OCI-LY1 (cell line): ENCODE results near the gene TRIM68.

ENCODE experiments used
- H2AFZ ChIP-seq: fragments of 200-600 bp; sonication (generic), shearing (Covaris generic); 2 replicates; pipeline ENCODE4 v1.6.0; 2014; ENCODE audit warnings: antibody characterized with exemption, mild to moderate bottlenecking, low read length
- H3F3A ChIP-seq: fragments of 200-600 bp; sonication (generic), shearing (Covaris generic); 2 replicates; pipeline ENCODE4 v1.6.0; 2014; ENCODE audit warnings: mild to moderate bottlenecking, antibody characterized with exemption, low read length, moderate library complexity; ENCODE audit not compliant: insufficient read depth
- H3K27ac ChIP-seq: fragments of 200-600 bp; sonication (generic); 2 replicates; pipeline ENCODE4 v1.5.1; 2014; ENCODE audit warnings: low read length, mixed run types, mild to moderate bottlenecking, low read depth; ENCODE audit not compliant: poor library complexity, severe bottlenecking
- H3K27me3 ChIP-seq: fragments of 200-600 bp; sonication (generic); 2 replicates; pipeline ENCODE4 v1.6.0; 2014; ENCODE audit warnings: antibody characterized with exemption, mild to moderate bottlenecking, low read length, moderate library complexity; ENCODE audit not compliant: insufficient read depth
- H3K36me3 ChIP-seq: fragments of 200-600 bp; sonication (generic); 2 replicates; pipeline ENCODE4 v1.6.1; 2014; ENCODE audit warnings: mild to moderate bottlenecking, antibody characterized with exemption, low read length, moderate library complexity, mixed read lengths; ENCODE audit not compliant: insufficient read depth
- H3K4me1 ChIP-seq: fragments of 200-600 bp; sonication (generic); 2 replicates; pipeline ENCODE4 v1.5.1; 2014; ENCODE audit warnings: mild to moderate bottlenecking, low read length, moderate library complexity; ENCODE audit not compliant: insufficient read depth, severe bottlenecking
- H3K4me2 ChIP-seq: fragments of 200-600 bp; sonication (generic), shearing (Covaris generic); 2 replicates; pipeline ENCODE4 v1.6.1; 2014; ENCODE audit warnings: low read length
- H3K4me3 ChIP-seq: fragments of 200-600 bp; sonication (generic); 2 replicates; pipeline ENCODE4 v1.5.1; 2014; ENCODE audit warnings: low read length, low read depth, mild to moderate bottlenecking, mixed read lengths; ENCODE audit not compliant: poor library complexity, severe bottlenecking
- H3K79me2 ChIP-seq: fragments of 200-600 bp; shearing (Covaris generic); 2 replicates; pipeline ENCODE4 v1.6.1; 2016; ENCODE audit warnings: mixed run types, low read length, mixed read lengths; ENCODE audit not compliant: insufficient read depth
- H3K9ac ChIP-seq: fragments of 200-600 bp; sonication (generic), shearing (Covaris generic); 2 replicates; pipeline ENCODE4 v1.6.1; 2014; ENCODE audit warnings: mild to moderate bottlenecking, low read length, mixed read lengths
- H3K9me2 ChIP-seq: fragments of 200-600 bp; sonication (generic), shearing (Covaris generic); 2 replicates; pipeline ENCODE4 v1.6.1; 2014; ENCODE audit warnings: low read depth, mild to moderate bottlenecking, low read length, mixed read lengths
- H3K9me3 ChIP-seq: fragments of 200-600 bp; shearing (Covaris generic); 2 replicates; pipeline ENCODE4 v1.6.1; 2014; ENCODE audit warnings: low read length, mixed read lengths
- H4K20me1 ChIP-seq: fragments of 200-600 bp; sonication (generic), shearing (Covaris generic); 2 replicates; pipeline ENCODE4 v1.6.0; 2016; ENCODE audit warnings: mild to moderate bottlenecking, low read length; ENCODE audit not compliant: insufficient read depth
- CTCF ChIP-seq: fragments of 200-600 bp; sonication (generic), shearing (Covaris generic); IDR thresholded peaks from 2 replicates; pipeline ENCODE4 v1.5.1; 2017; ENCODE audit warnings: mild to moderate bottlenecking, antibody characterized with exemption, low read length, moderate library complexity, mixed read lengths
- EZH2 ChIP-seq: fragments of 200-600 bp; sonication (generic), shearing (Covaris generic); IDR thresholded peaks from 2 replicates; pipeline ENCODE4 v1.8.0; 2017; ENCODE audit warnings: borderline replicate concordance, mixed run types, mild to moderate bottlenecking, antibody characterized with exemption, low read length, moderate library complexity, mixed read lengths

The TRIM68 gene

GRCh38 chr11:4626207-4627099 lies 18.4 kb upstream of the TRIM68 start:
- Histone ChIP-seq H3F3A (no peaks in the 10 kb centered on the region), H3K4me2 (no peak overlapping the region), H3K36me3 (no peaks in the 10 kb centered on the region), H4K20me1 (no peaks in the 10 kb centered on the region), H3K79me2 (no peaks in the 10 kb centered on the region), H3K9me2 (no peaks in the 10 kb centered on the region), H3K9ac (no peak overlapping the region), H3K27me3 (no peaks in the 10 kb centered on the region), H3K27ac (no peak overlapping the region), H3K9me3 (no peaks in the 10 kb centered on the region; the same call in 1 of the 2 replicates), H3K4me3 (no peak overlapping the region), H2AFZ (no peak overlapping the region), H3K4me1 (no peaks in the 10 kb centered on the region)
- TF ChIP-seq EZH2 (no peak), CTCF (peak; percentile 74)

- TF ChIP-seq CTCF (no peak), EZH2 (no peak)
- H3K9me2 ChIP-seq, result no peaks in the 10 kb centered on the region
- no peak overlapping the region for H3K27ac ChIP-seq
- no peaks in the 10 kb centered on the region for H3F3A ChIP-seq
- H4K20me1 ChIP-seq, result no peaks in the 10 kb centered on the region
- H3K4me3 ChIP-seq, result no peak overlapping the region
- H2AFZ ChIP-seq, result no peak overlapping the region
- no peaks in the 10 kb centered on the region for H3K79me2 ChIP-seq
- H3K27me3 ChIP-seq, result no peaks in the 10 kb centered on the region
- no peaks in the 10 kb centered on the region for H3K9me3 ChIP-seq
- H3K4me2 ChIP-seq, result no peak overlapping the region
- no peaks in the 10 kb centered on the region for H3K4me1 ChIP-seq
- H3K36me3 ChIP-seq, result no peaks in the 10 kb centered on the region
- no peak overlapping the region for H3K9ac ChIP-seq
These were observed 11.5 kb upstream of the TRIM68 start for GRCh38 chr11:4619514-4619913.

- no peak overlapping the region for H3K9ac ChIP-seq
- H3K4me2 ChIP-seq, result no peak overlapping the region
- H3K9me2 ChIP-seq, result no peaks in the 10 kb centered on the region
- H4K20me1 ChIP-seq, result no peaks in the 10 kb centered on the region
- H3K9me3 ChIP-seq, result no peaks in the 10 kb centered on the region
- no peaks in the 10 kb centered on the region for H3K36me3 ChIP-seq
- no peak overlapping the region for H3K27ac ChIP-seq
- no peaks in the 10 kb centered on the region for H3K79me2 ChIP-seq
- no peak overlapping the region for H2AFZ ChIP-seq
- no peaks in the 10 kb centered on the region for H3K27me3 ChIP-seq
- no peaks in the 10 kb centered on the region for H3K4me1 ChIP-seq
- H3K4me3 ChIP-seq, result no peak overlapping the region
- no peaks in the 10 kb centered on the region for H3F3A ChIP-seq
- TF ChIP-seq EZH2 (no peak), CTCF (no peak)
These were observed 7.9 kb upstream of the TRIM68 start for GRCh38 chr11:4615856-4616444.
